ENCODE measurements around the gene CHMP4A.

GRCh38 chr14:24194186-24194872, 19.0 kb downstream of the CHMP4A start:
- TF ChIP-seq CTCF (IDR thresholded peaks at IDR 0.05), result no peak
- no peak for TF ChIP-seq POLR2A (IDR thresholded peaks at IDR 0.05)
